ENCODE measurements around the gene KCNMB2.

KCNMB2 gene

DNA sequence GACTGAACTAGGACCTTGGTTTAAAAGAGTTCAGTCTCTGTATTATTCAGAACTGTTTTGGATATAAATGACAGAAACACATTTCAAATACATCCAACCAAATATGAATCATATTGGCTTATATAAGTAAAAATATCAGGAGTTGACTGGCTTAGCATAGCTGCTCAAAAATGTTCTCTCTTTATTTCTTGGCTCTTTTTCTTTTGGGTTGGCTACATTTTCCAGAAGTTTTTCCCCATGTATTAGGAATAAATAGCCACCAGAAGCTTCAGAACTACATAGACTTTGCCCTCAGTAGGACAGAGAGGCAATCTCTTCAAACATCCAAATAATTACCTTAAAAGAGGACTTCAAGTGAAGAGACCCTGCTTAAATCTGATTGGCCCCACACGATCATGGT is 32.7 kb downstream of the KCNMB2 start:
- no peak for DNase-seq (ENCODE audit: low spot score)

DNA sequence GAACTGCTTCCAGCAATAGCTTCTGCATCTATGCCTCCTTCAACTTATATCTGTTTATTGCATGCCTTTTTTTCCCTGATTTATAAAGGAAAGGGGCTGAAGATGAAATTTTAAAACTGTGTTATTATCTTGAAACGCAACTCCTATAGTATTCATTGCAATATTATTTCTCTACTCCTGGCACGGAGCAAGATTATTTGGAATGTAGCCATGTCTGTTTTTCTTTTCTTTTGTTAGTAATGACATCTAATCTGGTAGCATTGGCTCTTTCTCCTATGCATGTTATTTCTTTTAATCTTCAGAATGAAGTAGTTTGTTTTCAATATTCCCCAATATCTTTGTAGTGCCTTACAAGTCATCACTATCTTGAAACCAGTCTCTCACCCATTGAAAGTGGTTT is 33.6 kb downstream of the KCNMB2 start:
- DNase-seq (ENCODE audit: low spot score): no peak

DNA sequence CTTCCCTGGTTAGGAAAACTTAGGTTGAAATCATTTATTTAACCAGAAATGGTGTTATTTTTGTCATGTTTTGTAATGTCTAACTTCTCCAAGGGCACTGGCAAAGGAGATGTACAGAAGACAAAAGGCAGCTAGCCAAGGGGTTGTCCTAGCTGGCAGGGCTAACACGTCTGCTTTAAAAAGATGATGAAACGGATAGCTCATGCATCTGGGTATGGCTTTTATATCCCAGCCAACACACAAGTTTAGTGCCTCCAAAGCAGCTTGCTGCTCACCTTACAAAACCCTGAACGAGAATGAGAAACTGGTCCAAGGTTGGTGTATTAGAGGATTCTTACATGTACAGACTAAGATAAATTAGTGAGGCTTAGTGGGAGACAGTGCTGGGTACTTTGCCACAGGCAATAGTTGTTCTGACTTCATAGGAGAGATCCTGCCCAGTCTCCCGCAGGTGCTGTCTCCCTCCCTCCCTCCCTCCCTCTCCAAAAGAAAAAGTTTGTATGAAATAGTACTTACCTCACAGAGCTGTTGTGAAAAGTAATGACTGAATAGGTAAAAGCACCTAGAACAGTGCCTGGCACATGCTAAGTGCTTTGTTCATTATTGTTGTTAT is 47.8 kb downstream of the KCNMB2 start:
- DNase-seq (ENCODE audit: low spot score): no peak

DNA sequence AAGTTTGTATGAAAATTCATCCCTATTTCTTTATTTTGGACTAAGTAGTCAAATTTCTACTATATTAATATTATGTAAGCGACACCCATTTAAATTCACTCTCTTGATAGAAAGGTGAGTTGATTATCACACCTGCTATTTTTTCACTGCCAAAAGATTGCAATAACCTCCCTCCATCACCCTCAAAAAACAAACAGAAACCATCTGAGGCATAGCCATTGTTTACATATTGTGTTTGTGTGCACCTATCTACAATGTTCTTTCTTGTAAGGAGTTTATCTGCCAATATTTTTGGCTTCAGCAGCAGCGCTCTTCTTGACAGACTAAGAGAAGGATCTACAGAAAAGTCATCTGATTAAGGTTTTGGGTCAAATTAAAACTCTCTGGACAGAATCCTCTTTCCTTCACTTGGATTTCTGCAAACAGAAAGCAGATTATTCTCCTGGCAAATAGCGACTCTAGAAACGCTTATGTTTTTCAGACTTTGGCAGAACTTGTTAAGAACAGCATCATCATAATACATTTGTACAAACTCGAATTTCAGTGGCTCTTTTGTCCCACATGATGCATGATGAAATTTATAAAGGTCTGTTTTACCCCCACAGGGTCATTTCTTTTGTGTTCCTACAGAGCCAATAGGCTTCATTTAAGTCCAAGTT is 48.6 kb downstream of the KCNMB2 start:
- no peak for DNase-seq (ENCODE audit: low spot score)

DNA sequence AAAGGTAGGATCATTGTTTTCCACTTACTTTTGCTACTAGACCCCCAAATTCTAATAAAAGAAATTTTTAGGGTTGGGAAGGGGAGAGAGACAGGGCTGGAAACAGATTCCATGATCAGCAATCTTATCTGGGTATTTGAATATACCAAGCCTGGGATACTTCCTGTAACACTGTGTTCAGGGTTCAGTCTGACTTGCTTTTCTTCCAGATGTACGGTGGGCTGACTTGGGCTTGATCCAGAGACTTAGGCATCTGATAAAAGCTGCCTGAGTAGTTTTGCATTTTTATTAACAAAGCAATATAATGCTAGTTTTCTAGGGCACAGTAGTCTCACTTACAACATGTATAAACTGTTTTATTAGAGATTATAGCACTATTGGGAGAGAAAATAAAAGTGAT is 49.2 kb downstream of the KCNMB2 start:
- no peak for DNase-seq (ENCODE audit: low spot score)

DNA sequence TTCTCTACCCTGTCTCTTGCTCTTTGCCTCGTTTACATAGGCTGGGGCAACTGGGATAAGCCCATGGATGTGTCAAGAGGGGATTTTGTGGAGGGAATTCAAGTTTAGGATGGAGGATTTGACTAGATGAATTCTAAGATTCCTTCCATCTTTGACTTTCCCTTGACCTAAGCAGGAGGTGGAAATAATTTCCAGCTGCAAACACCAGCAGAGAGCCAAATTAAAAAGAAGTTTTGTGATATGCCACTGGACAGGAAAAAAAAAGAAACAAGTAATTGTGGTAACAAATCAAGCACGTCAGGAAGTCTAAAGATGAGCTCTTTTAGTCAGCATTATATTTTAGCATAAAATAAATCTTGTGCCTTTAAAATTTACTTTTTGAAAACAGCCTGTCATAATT is 49.8 kb downstream of the KCNMB2 start:
- DNase-seq (ENCODE audit: low spot score): no peak

DNA sequence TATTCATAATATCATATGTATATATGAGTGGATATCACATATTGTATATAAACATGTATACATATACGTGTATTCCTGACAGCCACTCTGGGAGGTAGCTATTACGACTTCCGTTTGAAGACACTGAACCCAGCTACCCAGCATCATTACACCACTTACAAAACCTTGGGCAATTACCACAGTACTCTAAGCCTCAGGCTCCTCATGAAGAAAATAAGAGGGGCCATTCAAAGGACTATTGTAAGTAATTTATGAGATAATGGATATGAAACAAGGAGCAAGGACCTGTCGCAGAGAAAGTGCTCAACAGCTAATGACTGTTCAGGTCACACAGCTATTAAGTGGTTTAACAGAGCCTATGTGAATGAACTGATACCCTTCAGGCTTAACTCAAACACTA is 52.4 kb downstream of the KCNMB2 start:
- DNase-seq (ENCODE audit: low spot score): no peak

DNA sequence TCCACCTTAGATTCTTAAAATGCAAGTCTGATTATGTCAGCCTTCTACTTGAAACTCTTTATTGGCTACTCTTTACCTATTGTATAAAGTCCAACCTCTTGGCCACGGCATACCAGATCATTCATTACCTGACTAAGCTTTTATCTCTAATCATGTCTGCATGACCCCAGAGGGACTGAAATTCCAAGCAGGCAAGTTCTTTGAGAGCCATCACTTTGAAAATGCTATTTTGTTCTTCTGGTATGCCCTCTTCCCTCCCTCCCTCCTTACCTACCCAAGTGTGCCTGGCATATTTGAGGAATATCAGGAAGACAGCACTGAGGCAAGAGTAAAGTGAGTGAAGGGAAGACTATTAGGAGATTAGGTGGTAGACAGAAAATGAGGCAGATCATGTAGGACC is 57.5 kb downstream of the KCNMB2 start:
- DNase-seq (ENCODE audit: low spot score): no peak

DNA sequence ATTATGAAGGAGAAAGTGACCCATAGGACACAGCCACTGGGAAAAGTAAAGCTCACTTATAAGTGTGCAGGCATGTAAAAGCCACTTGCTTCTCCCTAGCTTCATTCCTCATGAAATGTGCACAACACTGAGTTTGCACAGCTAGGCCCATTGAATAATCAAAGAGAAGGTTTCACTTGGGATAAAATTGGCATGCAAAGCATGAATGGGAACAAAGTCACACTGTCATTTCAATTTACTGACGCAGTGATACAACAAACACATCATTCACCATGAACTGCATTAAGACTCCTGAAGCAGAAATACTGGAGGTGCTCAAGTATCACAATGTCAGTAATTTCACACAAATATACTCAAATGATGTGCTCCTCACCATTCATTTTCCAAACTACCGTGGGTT is 61.1 kb downstream of the KCNMB2 start:
- DNase-seq (ENCODE audit: low spot score): no peak

DNA sequence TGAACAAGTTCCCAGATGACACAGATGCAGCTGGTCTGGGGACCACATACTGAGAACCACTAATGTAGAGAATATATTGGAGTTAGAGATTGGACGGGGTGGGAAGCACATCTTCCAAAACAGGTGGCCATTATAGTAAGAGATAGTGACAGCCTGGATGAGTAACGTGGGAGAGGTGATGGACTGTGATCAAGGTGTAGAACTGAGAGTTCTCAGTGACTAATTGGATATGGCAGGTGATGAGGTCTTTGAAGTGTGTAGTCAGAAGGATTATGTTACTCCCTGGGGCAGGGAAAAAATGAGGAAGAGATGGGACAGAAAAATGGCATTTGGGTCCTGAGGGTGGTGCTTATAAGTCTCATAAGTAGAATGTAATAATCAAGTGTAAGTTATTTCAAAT is 66.6 kb downstream of the KCNMB2 start:
- no peak for DNase-seq (ENCODE audit: low spot score)

DNA sequence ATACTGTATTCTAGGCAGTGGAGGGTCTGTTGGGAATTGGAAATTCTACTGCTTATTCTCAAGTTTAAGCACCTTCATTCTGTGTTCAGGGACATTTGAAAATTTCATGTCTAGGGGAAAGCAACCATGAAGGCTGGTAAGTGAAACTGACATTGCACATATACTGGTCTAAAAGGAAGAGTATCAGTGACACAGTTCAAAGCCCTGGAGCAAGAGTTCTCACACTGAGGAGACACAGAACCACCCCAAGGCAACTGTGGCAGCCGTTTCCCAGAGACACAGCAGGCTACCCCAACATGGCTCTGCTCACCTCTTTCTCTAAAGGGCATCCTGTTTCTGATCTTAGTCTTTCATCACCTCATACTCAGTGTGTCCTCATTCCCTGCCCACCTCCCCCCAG is 67.5 kb downstream of the KCNMB2 start:
- DNase-seq (ENCODE audit: low spot score): no peak

DNA sequence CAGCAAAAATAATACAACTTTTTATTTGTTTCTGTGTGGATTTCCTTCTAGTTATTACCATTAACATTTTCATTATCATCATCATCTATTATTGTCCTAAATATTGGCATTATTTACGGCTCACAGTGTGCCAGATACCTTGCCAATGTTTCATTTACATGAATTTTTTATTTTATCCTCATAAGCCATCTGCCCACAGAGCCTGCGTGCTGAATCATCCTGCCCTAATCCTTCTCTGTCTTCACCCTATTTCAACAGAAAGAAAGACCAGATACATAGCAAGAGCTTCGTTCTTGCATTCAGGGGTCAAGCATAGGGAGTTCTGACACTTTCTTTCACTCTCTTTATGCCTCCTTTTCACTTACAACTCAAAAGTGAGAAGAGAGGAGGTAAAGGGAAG is 82.0 kb downstream of the KCNMB2 start:
- DNase-seq (ENCODE audit: low spot score): no peak

DNA sequence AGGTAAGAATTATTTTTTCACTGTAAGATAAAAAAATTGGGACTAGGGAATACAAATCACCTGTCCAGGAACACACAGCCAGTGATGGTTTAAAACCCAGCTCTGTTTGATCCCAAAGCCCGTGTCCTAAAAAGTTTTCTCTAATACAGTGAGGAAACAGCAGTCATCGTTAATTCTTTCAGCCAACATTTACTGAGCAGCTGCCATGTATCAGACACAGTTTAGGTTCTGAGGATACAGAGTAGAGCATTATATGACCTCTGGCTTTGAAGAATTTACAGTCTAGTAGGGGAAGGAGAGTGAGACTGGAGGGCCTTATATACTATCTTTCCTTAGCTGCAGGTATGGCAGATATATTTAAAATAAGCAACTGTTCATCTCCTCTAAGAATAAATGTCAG is 82.7 kb downstream of the KCNMB2 start:
- DNase-seq (ENCODE audit: low spot score): no peak

DNA sequence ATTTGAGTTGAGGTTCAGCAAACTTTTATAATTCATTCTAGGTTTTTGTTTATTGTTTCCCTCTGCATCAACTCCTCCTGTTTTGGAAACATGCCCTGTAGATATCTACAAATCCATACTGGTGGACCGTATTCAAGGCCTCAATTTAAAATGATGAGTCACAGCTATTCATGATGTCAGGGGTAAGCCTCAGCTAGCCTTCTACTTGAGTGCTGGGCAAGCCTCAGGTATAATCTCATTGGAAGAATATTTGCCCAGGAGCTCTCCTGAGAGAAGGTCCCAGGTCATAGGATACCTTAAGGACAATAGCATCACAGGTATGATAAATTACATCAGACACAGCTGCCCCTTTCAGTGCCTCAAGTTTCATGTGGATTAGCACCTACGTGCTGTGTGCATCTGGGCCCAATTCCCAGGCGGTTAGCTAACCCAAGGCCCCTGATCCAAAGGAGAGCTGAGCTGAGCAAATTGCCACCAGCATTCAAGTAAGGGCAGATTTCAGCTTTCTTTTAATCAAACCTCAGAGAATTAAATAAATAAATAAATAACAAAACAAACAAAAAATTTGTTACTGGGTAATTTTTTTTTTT is 87.5 kb downstream of the KCNMB2 start:
- no peak for DNase-seq (ENCODE audit: low spot score)

DNA sequence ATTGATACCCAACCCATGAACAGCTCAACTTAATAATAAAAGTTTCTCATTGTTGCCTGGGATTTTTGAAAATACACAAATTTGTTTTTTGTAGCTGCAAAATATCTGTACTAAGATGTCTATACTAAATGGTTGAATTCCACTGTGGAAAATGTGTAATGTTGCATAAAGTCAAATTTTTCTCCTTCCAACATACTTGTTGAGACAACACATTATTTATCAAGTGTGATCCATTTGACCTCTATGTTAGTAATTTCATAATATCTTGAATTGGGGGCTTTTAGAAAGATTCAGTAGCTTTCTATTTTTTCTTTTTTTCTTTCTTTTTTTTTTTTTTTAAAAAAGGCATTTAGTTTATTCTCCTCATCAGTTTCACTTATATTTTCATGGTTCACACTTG is 88.0 kb downstream of the KCNMB2 start:
- no peak for DNase-seq (ENCODE audit: low spot score)

DNA sequence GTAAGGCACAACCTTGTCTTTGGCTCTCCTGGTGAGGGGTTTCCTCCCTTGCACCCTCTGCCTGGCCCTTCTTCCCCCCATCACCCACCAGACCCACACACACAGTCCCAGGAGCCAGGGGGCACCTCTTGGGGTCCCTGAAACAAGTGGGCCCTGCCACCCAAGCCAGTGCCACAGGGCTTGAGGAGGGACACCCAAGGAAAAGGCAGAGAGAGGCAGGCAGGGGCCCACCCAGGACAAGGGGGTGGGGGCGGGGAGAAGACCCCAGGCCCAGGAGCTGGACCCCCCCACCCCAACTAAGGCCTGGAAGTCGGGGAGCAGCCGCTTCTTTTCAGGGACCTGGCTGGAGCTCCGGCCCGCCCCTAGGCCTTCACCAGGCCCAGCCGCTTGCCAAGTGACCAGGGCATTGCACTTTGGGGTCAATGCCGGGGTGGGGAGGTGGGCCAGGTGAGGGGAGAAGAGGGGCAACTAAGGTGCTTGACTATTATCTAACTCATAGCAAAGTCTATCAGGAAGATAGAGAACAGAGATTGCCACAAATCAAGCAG is 88.9 kb downstream of the KCNMB2 start:
- no peak for DNase-seq (ENCODE audit: low spot score)

DNA sequence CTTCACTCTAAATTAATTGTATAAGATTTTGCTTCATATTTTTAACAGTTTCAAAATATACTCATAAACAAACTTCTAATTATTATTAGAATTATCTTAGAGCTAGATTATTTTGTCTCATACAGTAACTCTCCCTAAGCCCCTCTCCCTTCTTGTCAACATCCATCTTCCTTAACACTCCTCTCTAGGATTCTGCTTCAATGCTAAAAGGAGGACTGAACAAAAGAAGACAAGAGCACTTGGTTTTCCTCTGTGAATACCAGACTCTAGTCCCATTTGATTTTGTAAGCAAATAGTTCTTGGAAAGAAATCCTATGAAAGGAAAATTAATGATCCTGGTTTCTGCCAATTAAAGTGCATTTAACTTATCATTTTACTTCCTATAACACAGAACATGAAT is 91.8 kb downstream of the KCNMB2 start:
- no peak for DNase-seq (ENCODE audit: low spot score)

DNA sequence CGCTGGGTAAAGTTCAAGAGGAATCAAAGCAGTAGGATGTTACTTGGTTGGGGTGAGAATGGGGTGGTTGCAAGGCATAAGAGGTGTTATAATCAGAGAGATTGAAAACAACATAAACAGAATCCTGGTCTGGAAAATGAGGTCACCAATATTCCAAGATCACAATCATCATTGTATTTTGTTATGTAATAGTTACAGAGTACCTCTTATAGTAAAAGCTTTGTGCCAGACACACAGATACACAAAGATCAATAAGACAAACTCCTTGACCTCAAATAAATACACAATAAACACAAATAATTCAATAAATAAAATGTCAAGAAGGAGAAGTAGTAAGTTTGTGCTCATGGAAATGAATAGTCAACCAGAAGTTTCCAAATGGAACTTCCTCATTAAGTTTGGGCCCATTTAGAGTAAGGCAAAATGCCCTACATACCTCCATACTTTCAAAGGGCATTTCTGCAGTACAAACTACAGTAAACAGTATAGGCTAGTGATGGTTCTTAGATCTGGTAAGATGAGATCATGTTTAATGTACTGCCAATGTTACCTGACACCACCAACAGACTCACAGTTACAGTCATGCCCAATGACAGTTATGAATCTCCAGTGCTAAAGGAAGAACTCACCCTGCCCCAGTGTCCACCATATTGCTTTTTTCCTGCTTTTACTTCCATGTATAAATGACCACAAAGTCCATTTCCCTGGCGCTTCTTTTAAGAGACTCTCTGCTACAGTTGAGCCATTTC is 93.4 kb downstream of the KCNMB2 start:
- no peak for DNase-seq (ENCODE audit: low spot score)

DNA sequence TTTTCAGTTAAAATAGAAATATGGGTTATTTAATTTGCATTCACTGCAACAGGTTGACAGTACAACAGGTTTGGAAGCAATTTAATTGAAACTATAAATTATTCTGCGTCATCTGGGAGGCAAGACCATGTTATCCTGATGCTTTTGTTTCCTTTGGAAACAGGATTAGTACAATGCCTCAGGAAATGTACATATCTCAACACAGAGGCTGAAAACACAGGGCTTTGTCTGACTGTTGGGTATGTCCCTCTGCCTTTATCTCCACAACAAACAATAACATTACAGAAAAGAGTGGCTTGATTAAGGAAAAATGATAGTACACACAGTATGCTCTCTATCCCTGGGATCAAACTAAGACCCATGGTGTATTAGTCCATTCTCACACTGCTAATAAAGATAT is 95.7 kb downstream of the KCNMB2 start:
- no peak for DNase-seq (ENCODE audit: low spot score)

DNA sequence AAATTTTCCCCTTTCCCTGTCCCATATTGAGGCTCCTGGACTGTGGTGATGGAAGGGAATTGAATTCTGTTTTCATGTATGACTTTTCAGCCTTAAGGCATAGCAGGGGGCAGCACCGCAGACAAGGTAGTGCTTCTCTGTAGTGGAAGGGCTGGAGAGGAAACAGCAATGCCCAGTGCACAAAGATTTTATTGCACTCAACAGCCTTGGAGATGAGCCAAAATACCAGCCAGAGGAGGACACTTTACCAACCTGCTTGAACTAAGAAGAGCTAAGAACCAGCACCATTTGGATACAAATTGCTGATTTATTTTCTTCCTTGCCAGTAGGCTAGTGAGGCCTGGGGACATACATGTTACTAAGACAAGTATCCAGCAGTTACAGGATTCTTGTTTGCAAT is 98.7 kb downstream of the KCNMB2 start:
- no peak for DNase-seq (ENCODE audit: low spot score)

DNA sequence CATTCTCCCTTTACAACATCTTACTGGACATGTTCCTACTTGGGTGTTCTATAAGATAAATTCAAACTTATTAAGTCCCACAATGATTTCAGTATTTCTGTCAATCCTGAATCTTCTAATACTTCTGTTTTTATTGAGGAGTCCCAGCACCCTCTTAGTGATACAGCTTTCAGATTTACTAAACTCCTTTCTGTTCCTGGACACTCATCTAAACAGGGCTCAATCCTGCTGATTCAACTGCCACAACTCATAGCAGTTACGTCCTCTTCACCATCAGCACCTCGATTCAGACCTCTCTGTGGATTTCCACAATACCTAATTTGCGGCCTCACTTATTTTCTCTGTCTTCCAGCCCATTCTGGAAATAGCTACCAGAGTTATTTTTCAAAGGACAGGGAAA is 101.6 kb downstream of the KCNMB2 start:
- DNase-seq (ENCODE audit: low spot score): no peak

DNA sequence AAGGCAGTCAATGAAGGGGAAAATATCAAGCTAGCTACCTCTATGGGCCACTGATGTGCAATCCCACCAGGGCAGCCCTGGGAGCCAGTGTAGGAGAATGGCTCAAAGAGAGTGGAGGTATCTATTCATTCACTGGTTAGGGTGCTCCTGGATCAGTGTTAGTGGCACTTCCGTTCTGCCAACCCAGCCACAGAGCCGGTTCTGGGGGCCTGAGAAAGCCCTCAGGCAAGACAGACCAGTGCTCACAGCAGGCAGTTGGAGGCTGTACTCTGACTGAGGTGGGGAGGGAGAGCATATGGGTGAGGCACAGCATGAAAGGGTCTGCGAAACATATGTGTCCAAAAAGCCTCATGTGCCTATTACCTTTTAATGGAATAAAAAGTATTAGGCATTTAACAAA is 109.3 kb downstream of the KCNMB2 start:
- DNase-seq (ENCODE audit: low spot score): no peak
